ENCODE data around the gene SLC16A8.

SLC16A8 gene

GRCh38 chr22:38073150-38074130 lies 10.5 kb downstream of the SLC16A8 start:
- no peaks in the 10 kb centered on the region for H3K27me3 Mint-ChIP-seq (ENCODE audit: low read depth)
- no peaks in the 10 kb centered on the region for H3K9me3 Mint-ChIP-seq
- no peaks in the 10 kb centered on the region for H3K36me3 Mint-ChIP-seq (ENCODE audit: low read depth)

GRCh38 chr22:38072322-38073149 lies 11.4 kb downstream of the SLC16A8 start:
- Mint-ChIP-seq H3K36me3 (ENCODE audit: low read depth) (no peaks in the 10 kb centered on the region), H3K4me1 (ENCODE audit: low read depth) (no peaks in the 10 kb centered on the region), H3K4me3 (no peak overlapping the region), H3K27me3 (ENCODE audit: low read depth) (no peaks in the 10 kb centered on the region), H3K27ac (no peak overlapping the region), H3K9me3 (no peaks in the 10 kb centered on the region)

More at GRCh38 chr22:38073150-38074130, 10.5 kb downstream of the SLC16A8 start:
- H3K4me3 Mint-ChIP-seq, result no peak overlapping the region
- H3K27ac Mint-ChIP-seq, result no peak overlapping the region
- no peaks in the 10 kb centered on the region for H3K4me1 Mint-ChIP-seq (ENCODE audit: low read depth)

GRCh38 chr22:38071421-38072321 lies 12.3 kb downstream of the SLC16A8 start:
- Mint-ChIP-seq H3K27ac (no peak overlapping the region), H3K4me1 (ENCODE audit: low read depth) (no peaks in the 10 kb centered on the region), H3K4me3 (no peak overlapping the region), H3K9me3 (no peaks in the 10 kb centered on the region), H3K27me3 (ENCODE audit: low read depth) (no peaks in the 10 kb centered on the region), H3K36me3 (ENCODE audit: low read depth) (no peaks in the 10 kb centered on the region)

GRCh38 chr22:38070250-38070921 lies 13.6 kb downstream of the SLC16A8 start:
- Mint-ChIP-seq H3K4me3 (no peak overlapping the region), H3K9me3 (no peaks in the 10 kb centered on the region), H3K36me3 (ENCODE audit: low read depth) (no peaks in the 10 kb centered on the region), H3K4me1 (ENCODE audit: low read depth) (no peaks in the 10 kb centered on the region), H3K27me3 (ENCODE audit: low read depth) (no peaks in the 10 kb centered on the region), H3K27ac (no peak overlapping the region)

GRCh38 chr22:38069372-38070249 lies 14.4 kb downstream of the SLC16A8 start:
- Mint-ChIP-seq H3K36me3 (ENCODE audit: low read depth) (no peaks in the 10 kb centered on the region), H3K4me1 (ENCODE audit: low read depth) (no peaks in the 10 kb centered on the region), H3K27me3 (ENCODE audit: low read depth) (no peaks in the 10 kb centered on the region), H3K27ac (no peak overlapping the region), H3K9me3 (no peaks in the 10 kb centered on the region), H3K4me3 (no peak overlapping the region)

- no peaks in the 10 kb centered on the region for H3K4me1 Mint-ChIP-seq (ENCODE audit: low read depth)
- H3K9me3 Mint-ChIP-seq, result no peaks in the 10 kb centered on the region
Measured at GRCh38 chr22:38068641-38069371, 15.2 kb downstream of the SLC16A8 start.

GRCh38 chr22:38067761-38068360 lies 16.1 kb downstream of the SLC16A8 start:
- Mint-ChIP-seq H3K36me3 (ENCODE audit: low read depth) (no peaks in the 10 kb centered on the region), H3K4me3 (no peak overlapping the region), H3K9me3 (no peaks in the 10 kb centered on the region), H3K27me3 (ENCODE audit: low read depth) (no peaks in the 10 kb centered on the region), H3K27ac (no peak overlapping the region), H3K4me1 (ENCODE audit: low read depth) (no peaks in the 10 kb centered on the region)

More at GRCh38 chr22:38068641-38069371, 15.2 kb downstream of the SLC16A8 start:
- Mint-ChIP-seq H3K27me3 (ENCODE audit: low read depth) (no peaks in the 10 kb centered on the region), H3K4me3 (no peak overlapping the region), H3K27ac (no peak overlapping the region), H3K36me3 (ENCODE audit: low read depth) (no peaks in the 10 kb centered on the region)

GRCh38 chr22:38067028-38067415 lies 17.0 kb downstream of the SLC16A8 start:
- Mint-ChIP-seq H3K4me3 (no peak overlapping the region), H3K4me1 (ENCODE audit: low read depth) (no peaks in the 10 kb centered on the region), H3K27ac (no peak overlapping the region), H3K36me3 (ENCODE audit: low read depth) (peaks cover 2% of the 10 kb centered on the region), H3K9me3 (no peaks in the 10 kb centered on the region), H3K27me3 (ENCODE audit: low read depth) (no peaks in the 10 kb centered on the region)

GRCh38 chr22:38066381-38067027 lies 17.5 kb downstream of the SLC16A8 start:
- H3K9me3 Mint-ChIP-seq, result no peaks in the 10 kb centered on the region
- no peak overlapping the region for H3K4me3 Mint-ChIP-seq
- no peaks in the 10 kb centered on the region for H3K27me3 Mint-ChIP-seq (ENCODE audit: low read depth)
- no peak overlapping the region for H3K27ac Mint-ChIP-seq
- H3K36me3 Mint-ChIP-seq (ENCODE audit: low read depth), result peaks cover 4% of the 10 kb centered on the region
- H3K4me1 Mint-ChIP-seq (ENCODE audit: low read depth), result no peaks in the 10 kb centered on the region

- Mint-ChIP-seq H3K27me3 (ENCODE audit: low read depth) (no peaks in the 10 kb centered on the region), H3K4me1 (ENCODE audit: low read depth) (no peaks in the 10 kb centered on the region), H3K9me3 (no peaks in the 10 kb centered on the region), H3K4me3 (no peak overlapping the region), H3K27ac (no peak overlapping the region), H3K36me3 (ENCODE audit: low read depth) (peaks cover 4% of the 10 kb centered on the region)
Measured at GRCh38 chr22:38065539-38065938, 18.4 kb downstream of the SLC16A8 start.

GRCh38 chr22:38062791-38063190 lies 21.2 kb downstream of the SLC16A8 start:
- peaks cover 6% of the 10 kb centered on the region for H3K4me1 Mint-ChIP-seq (ENCODE audit: low read depth)
- peaks cover 5% of the 10 kb centered on the region for H3K36me3 Mint-ChIP-seq (ENCODE audit: low read depth)
- no peak overlapping the region for H3K27ac Mint-ChIP-seq
- no peak overlapping the region for H3K4me3 Mint-ChIP-seq
- H3K9me3 Mint-ChIP-seq, result no peaks in the 10 kb centered on the region
- H3K27me3 Mint-ChIP-seq (ENCODE audit: low read depth), result no peaks in the 10 kb centered on the region
